Ovary (tissue), 3 donors: ENCODE measurements around the gene RCAN3.

Experiments used
- EP300 ChIP-seq: sonication (generic); formaldehyde crosslinking; IDR thresholded peaks from one replicate; pipeline ENCODE4 v1.6.1; 2017; ENCODE audit warnings: antibody characterized with exemption
- POLR2A ChIP-seq: fragments of 450-650 bp; IDR thresholded peaks from one replicate; pipeline ENCODE4 v1.6.1; 2017; ENCODE audit warnings: antibody characterized with exemption, mild to moderate bottlenecking, moderate library complexity
- TF ChIP-seq, protein P1 (sequence below), 3 donors: fragments of 450-650 bp in 2 of 3; fragments of 200-600 bp in 1 of 3; IDR thresholded peaks; one replicate each; pipeline versions ENCODE4 v1.5.1 to v1.8.0; 2016 to 2022; ENCODE audit warnings: antibody characterized with exemption in 3 of 3, mild to moderate bottlenecking in 1 of 3
- donor health status: DM: no; HTN: no; CAD: no.

DNA sequence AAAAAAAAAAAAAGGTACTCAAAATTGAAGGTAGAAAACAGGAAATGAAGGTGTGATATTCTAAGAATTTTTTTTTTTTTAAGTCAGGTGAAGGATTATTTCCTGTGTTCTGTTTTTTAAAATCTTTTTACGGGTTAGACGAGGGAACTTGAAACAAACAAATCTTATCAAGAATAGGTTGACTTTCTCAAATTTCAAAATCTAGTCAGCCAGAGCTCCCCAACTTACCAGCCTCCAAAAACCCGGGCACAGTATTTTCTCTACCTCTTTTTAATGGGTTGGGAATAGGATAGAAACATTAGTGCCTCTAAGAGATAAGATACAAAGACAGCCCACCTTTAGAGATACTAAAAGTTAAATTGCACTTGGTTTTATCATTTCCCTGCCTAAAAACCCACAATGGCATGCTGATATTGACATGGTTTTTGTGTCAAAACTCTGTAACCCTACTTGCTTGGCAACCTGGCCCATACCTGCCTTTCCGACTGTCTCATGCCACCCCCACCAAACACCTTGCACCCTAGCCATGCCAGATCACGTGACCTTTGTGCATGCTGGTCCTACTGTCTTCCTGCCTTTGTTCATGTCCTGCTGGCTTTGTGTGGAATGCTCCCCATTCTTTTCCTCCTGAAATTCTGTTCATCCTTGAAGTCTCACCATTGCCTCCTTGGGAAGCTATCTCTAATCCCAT is 4.2 kb downstream of the RCAN3 start:
- TF ChIP-seq, protein P1, sequence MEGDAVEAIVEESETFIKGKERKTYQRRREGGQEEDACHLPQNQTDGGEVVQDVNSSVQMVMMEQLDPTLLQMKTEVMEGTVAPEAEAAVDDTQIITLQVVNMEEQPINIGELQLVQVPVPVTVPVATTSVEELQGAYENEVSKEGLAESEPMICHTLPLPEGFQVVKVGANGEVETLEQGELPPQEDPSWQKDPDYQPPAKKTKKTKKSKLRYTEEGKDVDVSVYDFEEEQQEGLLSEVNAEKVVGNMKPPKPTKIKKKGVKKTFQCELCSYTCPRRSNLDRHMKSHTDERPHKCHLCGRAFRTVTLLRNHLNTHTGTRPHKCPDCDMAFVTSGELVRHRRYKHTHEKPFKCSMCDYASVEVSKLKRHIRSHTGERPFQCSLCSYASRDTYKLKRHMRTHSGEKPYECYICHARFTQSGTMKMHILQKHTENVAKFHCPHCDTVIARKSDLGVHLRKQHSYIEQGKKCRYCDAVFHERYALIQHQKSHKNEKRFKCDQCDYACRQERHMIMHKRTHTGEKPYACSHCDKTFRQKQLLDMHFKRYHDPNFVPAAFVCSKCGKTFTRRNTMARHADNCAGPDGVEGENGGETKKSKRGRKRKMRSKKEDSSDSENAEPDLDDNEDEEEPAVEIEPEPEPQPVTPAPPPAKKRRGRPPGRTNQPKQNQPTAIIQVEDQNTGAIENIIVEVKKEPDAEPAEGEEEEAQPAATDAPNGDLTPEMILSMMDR (IDR thresholded peaks at IDR 0.05), result no peak
- no peak for TF ChIP-seq POLR2A
- no peak for TF ChIP-seq EP300
